Spleen (tissue), 7 donors: ENCODE measurements around the gene GRIN2C.
A peak's percentile ranks its signal among the peaks of the same experiment; 100 is the strongest.

Source experiments
- CTCF ChIP-seq, 11 experiments: fragments of 200-600 bp in 7 of 11; fragments of 450-650 bp in 4 of 11; sonication (generic) in 4 of 11; IDR thresholded peaks in 8 of 11; conservative IDR thresholded peaks in 3 of 11; 1 replicate in 7 of 11; 2 replicates in 4 of 11; pipeline versions ENCODE4 v1.4.0 to v1.8.0; 2016 to 2021; ENCODE audit warnings: antibody characterized with exemption in 11 of 11, inconsistent platforms in 4 of 11, mild to moderate bottlenecking in 1 of 11
- POLR2A ChIP-seq, 3 donors: fragments of 450-650 bp; IDR thresholded peaks; one replicate each; pipeline ENCODE4 v1.5.1; 2017; ENCODE audit warnings: antibody characterized with exemption in 3 of 3, mild to moderate bottlenecking in 1 of 3
- POLR2AphosphoS5 ChIP-seq, 3 donors: sonication (generic); formaldehyde crosslinking; IDR thresholded peaks; one replicate each; pipeline ENCODE4 v1.5.1; 2017; ENCODE audit warnings: antibody characterized with exemption in 3 of 3
- donor health status: DM: no; HTN: no; CAD: no; lungs with moderate emphysema.
- donor health status: DM: no; HTN: no; CAD: no.
- donor health status: DM: no; HTN: no; CAD: no.

- TF ChIP-seq CTCF (IDR thresholded peaks at IDR 0.05 in 8 of 11, conservative IDR thresholded peaks at IDR 0.05 in 3 of 11) = no peak
- no peak for TF ChIP-seq POLR2A (IDR thresholded peaks at IDR 0.05)
- peak in 1 of 3 donors; percentile 42 for TF ChIP-seq POLR2AphosphoS5 (IDR thresholded peaks at IDR 0.05)
These were observed 32.5 kb upstream of the GRIN2C start for GRCh38 chr17:74892013-74892841.
